ENCODE results near the gene TRIM43.
"Not testable (repeated sequence)": the region's sequence is repeated elsewhere in the genome, so short reads cannot be mapped to it uniquely, and the experiment has no call there.

TRIM43 gene

GRCh38 chr2:95642360-95642759 is 50.6 kb downstream of the TRIM43 start:
- not testable (repeated sequence) for DNase-seq

- DNase-seq = not testable (repeated sequence)
Measured at GRCh38 chr2:95642951-95643350, 51.1 kb downstream of the TRIM43 start.

- DNase-seq = not testable (repeated sequence)
Measured at GRCh38 chr2:95645312-95645711, 53.5 kb downstream of the TRIM43 start.

- not testable (repeated sequence) for DNase-seq
Measured at GRCh38 chr2:95646274-95646994, 54.6 kb downstream of the TRIM43 start.

GRCh38 chr2:95648894-95649544 is 57.2 kb downstream of the TRIM43 start:
- DNase-seq = not testable (repeated sequence)
